H9 (cell line): ENCODE results near the gene N4BP2L1. TPM values are rescaled to one million over a fixed set of nuclear protein-coding genes. Genes with fewer than 3 reads are reported as not detected.

Experiments
- DNase-seq: peaks from one replicate; pipeline ENCODE4 v3.0.0-alpha.2; 2017
- H2AFZ ChIP-seq: one replicate; pipeline ENCODE4 v1.6.1; 2013; ENCODE audit warnings: mild to moderate bottlenecking, low read length, control low read depth, moderate library complexity
- H2AK5ac ChIP-seq: 2 replicates; pipeline ENCODE4 v1.6.1; 2013; ENCODE audit warnings: low read length, control low read depth, mixed read lengths; ENCODE audit not compliant: insufficient read length
- H2BK120ac ChIP-seq: one replicate; pipeline ENCODE4 v1.6.1; 2013; ENCODE audit warnings: low read depth, mild to moderate bottlenecking, low read length, control low read depth, inconsistent platforms; ENCODE audit not compliant: poor library complexity, severe bottlenecking
- H2BK12ac ChIP-seq: 2 replicates; pipeline ENCODE4 v1.6.1; 2013; ENCODE audit warnings: low read length, control low read depth, mixed read lengths, low read depth; ENCODE audit not compliant: insufficient read length
- H2BK15ac ChIP-seq: 2 replicates; pipeline ENCODE4 v1.6.1; 2013; ENCODE audit warnings: low read depth, low read length, control low read depth
- H2BK20ac ChIP-seq: one replicate; pipeline ENCODE4 v1.6.1; 2013; ENCODE audit warnings: low read depth, mild to moderate bottlenecking, low read length, control low read depth, inconsistent platforms; ENCODE audit not compliant: poor library complexity, severe bottlenecking
- H2BK5ac ChIP-seq: 2 replicates; pipeline ENCODE4 v1.6.1; 2013; ENCODE audit warnings: low read length, control low read depth, mixed read lengths; ENCODE audit not compliant: insufficient read length
- H3K14ac ChIP-seq: 2 replicates; pipeline ENCODE4 v1.6.1; 2013; ENCODE audit warnings: low read length, control low read depth; ENCODE audit not compliant: insufficient read depth
- H3K18ac ChIP-seq: 2 replicates; pipeline ENCODE4 v1.6.1; 2013; ENCODE audit warnings: low read depth, mild to moderate bottlenecking, mixed read lengths, low read length, control low read depth; ENCODE audit not compliant: insufficient read length
- H3K23ac ChIP-seq: 2 replicates; pipeline ENCODE4 v1.6.1; 2013; ENCODE audit warnings: low read length, control low read depth, mixed read lengths, low read depth; ENCODE audit not compliant: insufficient read length
- H3K23me2 ChIP-seq: 2 replicates; pipeline ENCODE4 v1.6.1; 2013; ENCODE audit warnings: low read depth, mild to moderate bottlenecking, mixed read lengths, low read length, control low read depth; ENCODE audit not compliant: insufficient read length, poor library complexity, severe bottlenecking
- H3K27ac ChIP-seq: 2 replicates; pipeline ENCODE4 v1.5.1; 2013; ENCODE audit warnings: low read length, control low read depth, mixed read lengths, low read depth; ENCODE audit not compliant: insufficient read length
- H3K27me3 ChIP-seq: 2 replicates; pipeline ENCODE4 v1.6.1; 2013; ENCODE audit warnings: low read length, control low read depth, inconsistent platforms; ENCODE audit not compliant: insufficient read depth
- H3K4ac ChIP-seq: 2 replicates; pipeline ENCODE4 v1.6.1; 2013; ENCODE audit warnings: low read depth, mild to moderate bottlenecking, control low read depth, inconsistent platforms, low read length, moderate library complexity
- H3K4me1 ChIP-seq: 2 replicates; pipeline ENCODE4 v1.6.1; 2013; ENCODE audit warnings: low read length, control low read depth, inconsistent platforms; ENCODE audit not compliant: insufficient read depth
- H3K4me2 ChIP-seq: 2 replicates; pipeline ENCODE4 v1.6.1; 2013; ENCODE audit warnings: low read length, control low read depth, mixed read lengths; ENCODE audit not compliant: insufficient read length, insufficient read depth
- H3K56ac ChIP-seq: 2 replicates; pipeline ENCODE4 v1.6.1; 2013; ENCODE audit warnings: low read depth, mild to moderate bottlenecking, mixed read lengths, low read length, control low read depth; ENCODE audit not compliant: insufficient read length
- H3K79me1 ChIP-seq: 2 replicates; pipeline ENCODE4 v1.6.1; 2013; ENCODE audit warnings: low read depth, mild to moderate bottlenecking, moderate library complexity, low read length, control low read depth, inconsistent platforms; ENCODE audit not compliant: insufficient read depth, poor library complexity, severe bottlenecking
- H3K79me2 ChIP-seq: 2 replicates; pipeline ENCODE4 v1.6.1; 2013; ENCODE audit warnings: low read length, control low read depth, inconsistent platforms; ENCODE audit not compliant: insufficient read depth
- H3K9ac ChIP-seq: 2 replicates; pipeline ENCODE4 v1.6.1; 2013; ENCODE audit warnings: low read length, control low read depth, mixed read lengths; ENCODE audit not compliant: insufficient read length; ENCODE audit errors: extremely low read depth
- H3K9me3 ChIP-seq: one replicate; pipeline ENCODE4 v1.6.1; 2013; ENCODE audit warnings: low read depth, low read length, inconsistent platforms; ENCODE audit not compliant: control insufficient read depth
- H3T11ph ChIP-seq: one replicate; pipeline ENCODE4 v1.6.1; 2013; ENCODE audit warnings: mild to moderate bottlenecking, low read length, control low read depth, inconsistent platforms
- H4K20me1 ChIP-seq: one replicate; pipeline ENCODE4 v1.6.1; 2013; ENCODE audit not compliant: control insufficient read depth, insufficient read length, insufficient read depth
- H4K5ac ChIP-seq: 2 replicates; pipeline ENCODE4 v1.6.1; 2013; ENCODE audit warnings: low read depth, mild to moderate bottlenecking, mixed read lengths, low read length, control low read depth; ENCODE audit not compliant: insufficient read length
- H4K8ac ChIP-seq: replicated peaks from 2 replicates; pipeline ENCODE4 v1.6.1; 2013; ENCODE audit warnings: low read length, control low read depth, mixed read lengths, low read depth; ENCODE audit not compliant: insufficient read length
- H4K91ac ChIP-seq: 2 replicates; pipeline ENCODE4 v1.6.1; 2013; ENCODE audit warnings: low read depth, mild to moderate bottlenecking, moderate library complexity, mixed read lengths, low read length, control low read depth; ENCODE audit not compliant: insufficient read length
- H3K27ac Mint-ChIP-seq, 3 experiments: 2 replicates in 2 of 3; 3 replicates in 1 of 3; pipeline ENCODE4 v1.8.0; 2020 to 2021; ENCODE audit warnings: mixed read lengths in 3 of 3, mild to moderate bottlenecking in 1 of 3, moderate library complexity in 1 of 3
- H3K27me3 Mint-ChIP-seq: 2 replicates; pipeline ENCODE4 v1.8.0; 2021; ENCODE audit warnings: low read depth, mild to moderate bottlenecking, moderate library complexity, mixed read lengths
- H3K36me3 Mint-ChIP-seq, 3 experiments: 2 replicates in 2 of 3; 3 replicates in 1 of 3; pipeline ENCODE4 v1.8.0; 2020 to 2021; ENCODE audit warnings: low read depth in 3 of 3, mixed read lengths in 3 of 3; ENCODE audit not compliant: insufficient read depth in 1 of 3
- H3K4me1 Mint-ChIP-seq, 2 experiments: 2 replicates each; pipeline ENCODE4 v1.8.0; 2020; ENCODE audit warnings: mixed read lengths in 2 of 2
- H3K4me3 Mint-ChIP-seq, 2 experiments: 2 replicates in 1 of 2; 3 replicates in 1 of 2; pipeline ENCODE4 v1.8.0; 2020 to 2021; ENCODE audit warnings: mild to moderate bottlenecking in 2 of 2, mixed read lengths in 2 of 2, moderate library complexity in 1 of 2
- H3K9me3 Mint-ChIP-seq, 2 experiments: 2 replicates in 1 of 2; 3 replicates in 1 of 2; pipeline ENCODE4 v1.8.0; 2020; ENCODE audit warnings: mild to moderate bottlenecking in 2 of 2, mixed read lengths in 2 of 2, moderate library complexity in 1 of 2
- CTCF ChIP-seq: fragments of 200-600 bp; sonication (generic); conservative IDR thresholded peaks from 3 replicates; pipeline ENCODE4 v1.8.0; 2021; ENCODE audit warnings: antibody characterized with exemption, mild to moderate bottlenecking
- WGBS: extraction: QIAGEN DNeasy Blood & Tissue Kit; methylation state at CpG from one replicate; pipeline ENCODE4 v1.1.7; 2013; ENCODE audit warnings: missing lambda C conversion rate, low lambda C conversion rate, mixed read lengths; ENCODE audit not compliant: insufficient read length; ENCODE audit errors: extremely low coverage; 5-methylcytosine and 5-hydroxymethylcytosine counted together
- total RNA-seq: library from RNA; stranded (reverse); gene quantifications from 2 replicates; pipeline ENCODE4 v1.2.1, GENCODE V29; 2021

The N4BP2L1 gene
- total RNA-seq, 1 experiment from 2014 or later = 1.5 TPM

GRCh38 chr13:32476021-32476731, 48.2 kb upstream of the N4BP2L1 start:
- no peak overlapping the region for H2BK15ac ChIP-seq
- no peaks in the 10 kb centered on the region for H3K27me3 Mint-ChIP-seq
- no CpG with 5 or more reads among the region's 2 CpGs for WGBS
- no peak overlapping the region for H3K56ac ChIP-seq
- no peak overlapping the region for H4K8ac ChIP-seq
- no peak for DNase-seq
- peaks cover 0 to 4% of the 10 kb centered on the region in 2 experiments; a peak in 1 of 4 replicates for H3K4me1 Mint-ChIP-seq
- no peaks in the 10 kb centered on the region for H3K4me1 ChIP-seq
- no peaks in the 10 kb centered on the region for H3K9me3 Mint-ChIP-seq
- no peak overlapping the region for H3K14ac ChIP-seq
- no peaks in the 10 kb centered on the region for H3K79me2 ChIP-seq
- no peaks in the 10 kb centered on the region for H3K79me1 ChIP-seq
- no peak overlapping the region for H3K23ac ChIP-seq
- H2BK12ac ChIP-seq = no peak overlapping the region
- no peak overlapping the region for H3T11ph ChIP-seq
- H3K4me2 ChIP-seq = no peak overlapping the region
- no peak overlapping the region for H3K4me3 Mint-ChIP-seq
- H3K9me3 ChIP-seq = no peaks in the 10 kb centered on the region
- H2AK5ac ChIP-seq = no peak overlapping the region
- H2BK120ac ChIP-seq = no peak overlapping the region
- no peaks in the 10 kb centered on the region for H3K27me3 ChIP-seq
- no peak overlapping the region for H4K91ac ChIP-seq
- no peak overlapping the region for H3K9ac ChIP-seq
- no peak overlapping the region for H3K4ac ChIP-seq
- H2BK5ac ChIP-seq = no peak overlapping the region
- H2AFZ ChIP-seq = no peak overlapping the region
- no peak overlapping the region for H4K5ac ChIP-seq
- H3K36me3 Mint-ChIP-seq = no peaks in the 10 kb centered on the region
- no peaks in the 10 kb centered on the region for H4K20me1 ChIP-seq
- no peak overlapping the region for H3K27ac ChIP-seq
- H3K18ac ChIP-seq = no peak overlapping the region
- no peaks in the 10 kb centered on the region for H3K23me2 ChIP-seq
- no peak overlapping the region for H3K27ac Mint-ChIP-seq
- H2BK20ac ChIP-seq = no peak overlapping the region
- TF ChIP-seq CTCF = no peak
